CD4-positive, CD25-positive, alpha-beta regulatory T cell (primary cell): ENCODE data around the gene ACIN1. TPM values are rescaled to one million over a fixed set of nuclear protein-coding genes. Genes with fewer than 3 reads are reported as not detected.

Source experiments
- ATAC-seq, 2 donors: fragments of 150-1000 bp; cut with Tn5 transposase; one replicate each; pipeline ENCODE4 v1.10.0; 2021; ENCODE audit warnings: low read depth in 2 of 2, moderate number of reproducible peaks in 2 of 2, moderate library complexity in 1 of 2
- DNase-seq, 3 donors: peaks; one replicate each; pipeline versions ENCODE4 v3.0.0 to v3.0.0-alpha.2; 2012 to 2022; ENCODE audit warnings: mixed read lengths in 1 of 3
- H3K27ac ChIP-seq: one replicate; pipeline ENCODE4 v1.7.0; 2013; ENCODE audit warnings: mild to moderate bottlenecking, low read length; ENCODE audit not compliant: insufficient read depth, poor library complexity, severe bottlenecking
- H3K27me3 ChIP-seq: one replicate; pipeline ENCODE4 v1.7.0; 2013; ENCODE audit warnings: low read length; ENCODE audit not compliant: control insufficient read depth, insufficient read depth
- H3K36me3 ChIP-seq: one replicate; pipeline ENCODE4 v1.7.0; 2013; ENCODE audit warnings: mild to moderate bottlenecking, low read length, moderate library complexity; ENCODE audit not compliant: control insufficient read depth, insufficient read depth
- H3K4me1 ChIP-seq: 2 replicates; pipeline ENCODE4 v1.7.0; 2013; ENCODE audit warnings: mild to moderate bottlenecking, low read length; ENCODE audit not compliant: insufficient read depth, control insufficient read depth, poor library complexity, severe bottlenecking
- H3K4me3 ChIP-seq: one replicate; pipeline ENCODE4 v1.7.0; 2013; ENCODE audit warnings: low read depth, mild to moderate bottlenecking, low read length, moderate library complexity
- H3K9me3 ChIP-seq, 2 experiments: 1 replicate in 1 of 2; 2 replicates in 1 of 2; pipeline ENCODE4 v1.7.0; 2013; ENCODE audit warnings: low read length in 2 of 2, mild to moderate bottlenecking in 1 of 2, moderate library complexity in 1 of 2; ENCODE audit not compliant: control insufficient read depth in 2 of 2
- H3K27ac Mint-ChIP-seq, 3 donors: one replicate each; pipeline ENCODE4 v1.8.0; 2020 to 2022; ENCODE audit warnings: mild to moderate bottlenecking in 3 of 3, mixed read lengths in 3 of 3, moderate library complexity in 2 of 3
- H3K27me3 Mint-ChIP-seq: one replicate; pipeline ENCODE4 v1.8.0; 2022; ENCODE audit warnings: mild to moderate bottlenecking, mixed read lengths
- H3K36me3 Mint-ChIP-seq: one replicate; pipeline ENCODE4 v1.8.0; 2020; ENCODE audit warnings: mixed read lengths
- H3K4me1 Mint-ChIP-seq, 4 donors: one replicate each; pipeline ENCODE4 v1.8.0; 2020 to 2022; ENCODE audit warnings: mixed read lengths in 4 of 4, mild to moderate bottlenecking in 1 of 4
- H3K4me3 Mint-ChIP-seq, 4 donors: one replicate each; pipeline ENCODE4 v1.8.0; 2020 to 2022; ENCODE audit warnings: mild to moderate bottlenecking in 4 of 4, mixed read lengths in 4 of 4, moderate library complexity in 3 of 4
- H3K9me3 Mint-ChIP-seq, 7 donors: one replicate each; pipeline ENCODE4 v1.8.0; 2020 to 2022; ENCODE audit warnings: mixed read lengths in 7 of 7, mild to moderate bottlenecking in 3 of 7, moderate library complexity in 2 of 7
- polyA plus RNA-seq, 4 donors: library from polyadenylated mRNA; unstranded; fragments of 300-500 nt; fragmentation: Illumina TruSeq; gene quantifications; one replicate each; pipeline ENCODE4 v1.2.3, GENCODE V29; 2021
- total RNA-seq: library from RNA; stranded (reverse); gene quantifications from one replicate; pipeline ENCODE4 v1.2.3, GENCODE V29; 2022

ACIN1 gene
- total and polyA plus RNA-seq, 5 donors from 2014 or later: 6.8 to 340 (median 7.7) TPM

DNA sequence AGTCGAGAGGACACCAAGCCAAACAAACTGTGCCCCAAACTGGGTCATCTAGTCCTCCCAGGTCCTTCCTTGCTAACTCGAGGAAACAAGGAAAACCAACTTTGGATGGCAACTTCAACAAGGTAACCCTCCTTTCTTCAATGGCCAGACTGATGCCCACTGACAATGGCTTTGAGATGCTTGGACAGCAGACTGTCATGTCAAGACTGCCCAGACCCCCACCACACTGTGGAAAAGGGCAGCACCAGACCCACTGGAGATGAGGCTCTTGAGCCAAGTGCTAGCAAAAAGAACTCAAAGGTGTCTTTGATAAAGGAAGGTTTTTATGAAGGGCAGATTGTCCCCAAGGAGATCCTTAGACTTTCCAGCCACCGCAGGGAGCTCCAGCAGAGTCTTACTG lies 28.6 kb downstream of the ACIN1 start:
- Histone ChIP-seq H3K4me3 (no peak overlapping the region), H3K9me3 (no peaks in the 10 kb centered on the region), H3K4me1 (peaks cover 17% of the 10 kb centered on the region), H3K27me3 (no peaks in the 10 kb centered on the region), H3K36me3 (peaks cover 65% of the 10 kb centered on the region), H3K27ac (no peak overlapping the region)
- Mint-ChIP-seq H3K27me3 (no peaks in the 10 kb centered on the region), H3K4me3 (peak overlapping the region in 1 of 4 donors; percentile 35), H3K9me3 (no peaks in the 10 kb centered on the region), H3K27ac (peak overlapping the region in 1 of 3 donors; percentile 77), H3K4me1 (peaks cover 17 to 36% (median 28%) of the 10 kb centered on the region in 4 donors), H3K36me3 (peaks cover 34% of the 10 kb centered on the region)
- DNase-seq (no peak), ATAC-seq (no peak)

DNA sequence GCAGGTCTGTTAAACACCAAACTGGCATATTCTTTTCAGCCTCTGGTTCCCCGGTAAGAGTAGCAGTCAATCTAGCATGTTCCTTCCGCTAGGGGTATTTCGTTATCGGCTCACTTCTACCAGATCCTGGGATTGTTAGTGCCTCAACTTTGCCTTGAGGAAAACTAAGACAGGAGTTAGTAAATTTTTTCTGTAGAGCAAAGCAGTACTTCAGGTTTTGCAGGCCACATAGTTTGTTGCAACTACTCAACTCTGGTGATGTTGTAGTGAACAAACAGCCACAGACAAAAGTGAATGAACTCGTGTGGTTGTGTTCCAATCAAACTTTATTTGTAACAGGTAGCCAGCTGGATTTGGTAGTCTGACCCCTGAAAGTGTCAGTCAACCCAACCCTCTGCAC lies 31.3 kb downstream of the ACIN1 start:
- H3K4me3 Mint-ChIP-seq: peak overlapping the region in 1 of 4 donors; percentile 19
- H3K4me1 Mint-ChIP-seq: peaks cover 6 to 13% (median 10%) of the 10 kb centered on the region in 4 donors
- Histone ChIP-seq H3K27ac (no peak overlapping the region), H3K36me3 (peaks cover 86% of the 10 kb centered on the region), H3K4me1 (peaks cover 2% of the 10 kb centered on the region), H3K27me3 (no peaks in the 10 kb centered on the region), H3K4me3 (no peak overlapping the region), H3K9me3 (no peaks in the 10 kb centered on the region)
- no peaks in the 10 kb centered on the region for H3K9me3 Mint-ChIP-seq
- no peak for ATAC-seq
- peaks cover 31% of the 10 kb centered on the region for H3K36me3 Mint-ChIP-seq
- no peak overlapping the region for H3K27ac Mint-ChIP-seq
- DNase-seq: no peak
- H3K27me3 Mint-ChIP-seq: no peaks in the 10 kb centered on the region

DNA sequence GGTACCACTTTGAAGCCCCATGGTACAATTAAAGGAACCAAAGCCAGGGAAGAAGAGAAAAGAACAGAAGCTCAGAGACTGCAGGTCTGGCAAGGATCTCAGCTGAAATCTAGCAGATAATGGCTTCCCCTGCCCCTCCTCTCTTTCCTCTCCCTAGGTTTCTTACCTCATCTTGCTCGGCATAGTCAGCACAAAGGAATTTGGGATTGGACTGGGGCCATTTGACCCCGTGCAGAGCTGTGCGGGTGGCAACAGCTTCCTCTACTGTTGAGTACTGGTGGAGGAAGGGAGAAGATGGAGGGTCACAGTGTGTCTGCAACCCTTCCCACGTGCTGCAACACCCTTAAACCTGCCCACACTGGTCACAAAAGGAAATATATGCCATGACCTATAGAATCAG lies 32.9 kb downstream of the ACIN1 start:
- H3K4me3 ChIP-seq: no peak overlapping the region
- H3K9me3 ChIP-seq: no peaks in the 10 kb centered on the region
- Mint-ChIP-seq H3K27ac (no peak overlapping the region), H3K9me3 (no peaks in the 10 kb centered on the region), H3K4me1 (peaks cover 5 to 14% (median 13%) of the 10 kb centered on the region in 4 donors), H3K27me3 (no peaks in the 10 kb centered on the region), H3K36me3 (peaks cover 30% of the 10 kb centered on the region), H3K4me3 (no peak overlapping the region)
- peaks cover 12% of the 10 kb centered on the region for H3K4me1 ChIP-seq
- H3K27me3 ChIP-seq: no peaks in the 10 kb centered on the region
- DNase-seq (no peak), ATAC-seq (no peak)
- H3K27ac ChIP-seq: no peak overlapping the region
- H3K36me3 ChIP-seq: peaks cover 73% of the 10 kb centered on the region

DNA sequence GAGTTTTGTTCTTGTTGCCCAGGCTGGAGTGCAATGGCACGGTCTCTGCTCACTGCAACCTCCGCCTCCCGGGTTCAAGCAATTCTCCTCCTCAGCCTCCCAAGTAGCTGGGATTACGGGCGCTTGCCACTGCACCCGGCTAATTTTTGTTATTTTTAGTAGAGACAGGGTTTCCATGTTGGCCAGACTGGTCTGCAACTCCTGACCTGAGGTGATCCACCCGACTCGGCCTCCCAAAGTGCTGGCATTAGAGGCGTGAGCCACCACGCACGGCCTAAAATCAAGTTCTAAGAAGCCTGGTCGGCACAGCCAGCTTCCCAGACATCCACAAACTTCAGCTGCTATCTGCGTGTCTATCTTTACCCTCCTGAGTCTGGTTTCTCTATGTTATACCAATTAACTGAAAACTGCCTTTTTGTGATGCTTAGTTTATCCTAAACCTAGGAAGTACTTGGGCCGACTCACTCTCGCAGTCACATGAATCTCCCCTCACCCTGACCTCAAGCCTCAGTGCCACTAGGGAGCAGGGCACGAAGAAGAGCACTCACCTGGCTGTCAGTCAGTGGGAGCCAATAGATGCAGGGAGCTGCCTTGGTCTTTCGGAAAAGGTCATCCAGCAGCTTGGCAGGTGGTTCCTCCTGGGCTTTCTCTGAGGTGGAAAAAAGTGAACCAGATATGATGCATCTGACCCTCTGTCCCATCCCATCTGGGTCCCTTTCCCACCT lies 34.2 kb downstream of the ACIN1 start:
- Mint-ChIP-seq H3K4me3 (peak overlapping the region in 1 of 4 donors; percentile 47), H3K4me1 (peaks cover 1 to 19% (median 17%) of the 10 kb centered on the region in 4 donors), H3K27me3 (no peaks in the 10 kb centered on the region), H3K36me3 (peaks cover 28% of the 10 kb centered on the region), H3K27ac (no peak overlapping the region), H3K9me3 (no peaks in the 10 kb centered on the region)
- no peaks in the 10 kb centered on the region for H3K9me3 ChIP-seq
- no peak for ATAC-seq
- H3K4me3 ChIP-seq: no peak overlapping the region
- peaks cover 22% of the 10 kb centered on the region for H3K4me1 ChIP-seq
- H3K36me3 ChIP-seq: peaks cover 60% of the 10 kb centered on the region
- H3K27ac ChIP-seq: no peak overlapping the region
- DNase-seq: no peak
- no peaks in the 10 kb centered on the region for H3K27me3 ChIP-seq

DNA sequence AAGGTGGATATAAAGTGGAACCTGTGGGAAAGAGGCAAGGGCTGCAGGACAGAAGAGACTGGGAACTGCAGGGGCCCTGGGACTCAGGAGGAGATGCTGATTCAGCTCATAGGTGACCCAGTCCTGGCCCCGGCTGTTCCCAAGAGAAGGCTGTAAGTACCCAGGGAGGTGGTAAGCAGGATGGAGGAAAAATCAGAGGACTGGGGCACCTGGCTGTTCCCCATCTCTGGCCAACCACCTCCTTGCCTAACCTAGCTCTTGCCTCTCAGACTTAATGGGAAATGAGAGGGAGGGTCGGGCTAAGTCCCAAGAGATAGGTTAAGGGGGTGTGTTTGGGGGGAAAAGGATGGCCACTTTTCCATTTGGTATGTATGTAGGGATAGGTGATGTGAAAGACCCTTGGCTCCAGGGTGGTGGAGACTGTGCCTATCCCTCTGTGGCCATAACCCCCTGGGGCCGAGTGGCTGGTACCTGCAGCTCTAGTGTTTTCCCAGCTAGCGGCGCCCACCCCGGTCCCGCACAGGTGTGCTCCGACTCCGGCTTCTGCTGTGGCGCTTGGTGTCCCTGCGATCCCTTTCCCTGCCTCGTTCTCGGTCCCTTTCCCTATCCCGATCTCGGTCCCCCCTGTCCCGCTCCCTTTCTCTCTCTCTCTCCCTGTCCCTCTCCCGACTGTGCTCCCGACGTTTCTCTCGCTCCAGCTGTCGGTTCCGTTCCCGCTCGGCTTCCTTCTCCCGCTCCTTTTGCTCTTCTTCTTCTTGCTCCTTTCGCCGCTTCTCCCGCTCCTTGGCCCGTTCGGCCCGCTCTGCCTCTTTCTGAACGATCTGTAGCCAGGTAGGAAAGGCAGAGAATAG lies 36.1 kb downstream of the ACIN1 start:
- H3K4me1 ChIP-seq: peaks cover 22% of the 10 kb centered on the region
- peak overlapping the region in 2 of 4 donors; percentile 43 to 87 for H3K4me3 Mint-ChIP-seq
- no peak overlapping the region for H3K4me3 ChIP-seq
- no peak overlapping the region for H3K27ac ChIP-seq
- H3K36me3 ChIP-seq: peaks cover 47% of the 10 kb centered on the region
- no peaks in the 10 kb centered on the region for H3K27me3 ChIP-seq
- H3K4me1 Mint-ChIP-seq: peaks cover 0 to 18% (median 15%) of the 10 kb centered on the region in 4 donors
- peak overlapping the region in 1 of 3 donors; percentile 53 for H3K27ac Mint-ChIP-seq
- H3K9me3 ChIP-seq: no peaks in the 10 kb centered on the region
- no peak for DNase-seq
- ATAC-seq: no peak
- H3K9me3 Mint-ChIP-seq: no peaks in the 10 kb centered on the region
- no peaks in the 10 kb centered on the region for H3K27me3 Mint-ChIP-seq
- peaks cover 22% of the 10 kb centered on the region for H3K36me3 Mint-ChIP-seq

DNA sequence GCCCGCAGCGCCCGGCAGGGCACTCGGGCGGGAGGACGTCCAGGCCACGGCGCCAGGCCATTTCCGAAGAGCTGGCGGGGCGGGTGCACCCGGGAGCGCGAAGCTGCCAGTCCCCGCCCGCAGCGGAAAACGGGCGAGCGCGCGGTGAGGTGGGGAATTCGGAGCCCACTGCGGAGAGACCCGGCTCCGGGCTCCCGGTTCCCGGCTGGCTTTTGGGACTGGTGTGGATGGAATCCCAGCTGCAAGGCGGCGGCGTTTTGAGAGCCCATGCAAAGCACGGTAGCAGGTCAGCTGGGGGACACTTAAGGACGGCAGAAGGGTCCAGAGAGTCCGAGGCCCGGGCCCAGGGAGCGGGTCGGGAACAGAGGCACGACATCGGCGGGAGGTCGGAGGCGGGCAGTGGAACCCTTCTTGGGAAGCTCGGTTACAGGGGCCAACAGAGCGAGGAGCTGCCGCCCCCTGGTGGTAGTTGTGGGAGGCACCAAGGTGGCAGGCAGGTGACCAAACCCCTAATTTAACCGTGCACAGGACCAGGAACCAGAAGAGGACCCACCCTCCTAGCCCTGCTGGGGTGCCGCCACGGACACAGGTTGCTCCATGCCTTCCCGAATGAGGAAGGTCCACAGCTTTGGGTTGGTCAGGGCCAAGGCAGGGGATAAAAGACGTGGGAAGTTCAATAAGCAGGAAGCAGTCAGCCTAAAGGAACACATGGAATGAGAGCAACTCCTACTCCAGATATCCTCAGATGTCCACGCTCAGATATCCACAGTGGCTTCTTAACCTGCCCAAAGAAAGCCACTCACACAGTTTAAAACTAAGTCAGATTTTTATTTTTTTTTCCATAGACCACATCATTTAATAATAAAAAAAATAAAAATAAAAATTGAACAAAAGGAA lies 36.9 kb downstream of the ACIN1 start:
- Histone ChIP-seq H3K36me3 (peaks cover 38% of the 10 kb centered on the region), H3K27ac (no peak overlapping the region), H3K4me1 (peaks cover 22% of the 10 kb centered on the region), H3K27me3 (no peaks in the 10 kb centered on the region), H3K9me3 (no peaks in the 10 kb centered on the region), H3K4me3 (peak overlapping the region; percentile 26)
- DNase-seq (peak; percentile 77 to 86 (median 84)), ATAC-seq (peak; percentile 71 to 74)
- no peaks in the 10 kb centered on the region for H3K27me3 Mint-ChIP-seq
- H3K4me1 Mint-ChIP-seq: peaks cover 0 to 19% (median 15%) of the 10 kb centered on the region in 4 donors
- H3K9me3 Mint-ChIP-seq: no peaks in the 10 kb centered on the region
- H3K4me3 Mint-ChIP-seq: peak overlapping the region; percentile 72 to 96 (median 90)
- H3K36me3 Mint-ChIP-seq: peaks cover 14% of the 10 kb centered on the region
- H3K27ac Mint-ChIP-seq: peak overlapping the region in 2 of 3 donors; percentile 32 to 84
